Neural crest cell (in vitro differentiated cells): ENCODE measurements around the gene CUX1. TPM values are rescaled to one million over a fixed set of nuclear protein-coding genes. Genes with fewer than 3 reads are reported as not detected.

ENCODE experiments used
- DNase-seq: peaks from one replicate; pipeline ENCODE4 v3.0.0; 2021; ENCODE audit warnings: low read depth, mixed read lengths, low spot score
- H3K27ac Mint-ChIP-seq: one replicate; pipeline ENCODE4 v1.8.0; 2021; ENCODE audit warnings: mild to moderate bottlenecking, mixed read lengths; ENCODE audit not compliant: unreplicated experiment
- H3K27me3 Mint-ChIP-seq: 2 replicates; pipeline ENCODE4 v1.8.0; 2021; ENCODE audit warnings: low read depth, mild to moderate bottlenecking, mixed read lengths
- H3K36me3 Mint-ChIP-seq: 2 replicates; pipeline ENCODE4 v1.8.0; 2021; ENCODE audit warnings: low read depth, mild to moderate bottlenecking, mixed read lengths
- H3K4me1 Mint-ChIP-seq: 2 replicates; pipeline ENCODE4 v1.8.0; 2021; ENCODE audit warnings: mixed read lengths
- H3K4me3 Mint-ChIP-seq: one replicate; pipeline ENCODE4 v1.8.0; 2021; ENCODE audit warnings: mild to moderate bottlenecking, mixed read lengths
- H3K9me3 Mint-ChIP-seq: 2 replicates; pipeline ENCODE4 v1.8.0; 2021; ENCODE audit warnings: mixed read lengths
- CTCF ChIP-seq: fragments of 200-600 bp; sonication (generic); conservative IDR thresholded peaks from 2 replicates; pipeline ENCODE4 v1.5.0; 2021; ENCODE audit warnings: antibody characterized with exemption, mild to moderate bottlenecking
- total RNA-seq: library from RNA; stranded (reverse); gene quantifications from 2 replicates; pipeline ENCODE4 v1.2.1, GENCODE V29; 2021

The CUX1 gene
- total RNA-seq, 1 donor from 2014 or later: 60.0 TPM

- Mint-ChIP-seq H3K4me1 (peaks cover 53% of the 10 kb centered on the region), H3K36me3 (no peaks in the 10 kb centered on the region), H3K9me3 (no peaks in the 10 kb centered on the region), H3K4me3 (no peak overlapping the region), H3K27ac (peak overlapping the region; percentile 87), H3K27me3 (no peaks in the 10 kb centered on the region)
- DNase-seq: no peak
- no peak for TF ChIP-seq CTCF
Observed at GRCh38 chr7:101877882-101878591, 60.6 kb downstream of the CUX1 start.

DNA sequence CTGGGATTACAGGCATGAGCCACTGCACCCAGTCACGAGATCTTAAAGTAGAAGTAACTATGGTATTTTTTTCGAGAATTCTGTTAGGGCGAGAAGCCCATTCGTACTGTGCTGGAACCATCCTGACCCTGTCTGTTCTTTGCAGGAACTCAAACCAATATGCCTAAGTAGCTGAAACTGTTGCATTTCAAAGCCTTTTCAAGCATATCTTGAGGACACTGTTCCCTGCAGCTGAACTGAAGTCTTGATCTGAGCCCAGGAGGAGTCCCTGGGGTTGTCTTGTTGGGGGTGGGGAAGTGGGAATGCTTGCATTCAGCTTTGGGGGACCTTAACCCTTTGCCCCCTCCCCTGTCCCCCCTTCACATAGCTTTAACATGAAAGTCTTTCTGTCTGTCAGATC lies 61.5 kb downstream of the CUX1 start:
- no peak for TF ChIP-seq CTCF
- Mint-ChIP-seq H3K27me3 (no peaks in the 10 kb centered on the region), H3K36me3 (no peaks in the 10 kb centered on the region)

GRCh38 chr7:101879565-101879964 lies 62.1 kb downstream of the CUX1 start:
- no peak for TF ChIP-seq CTCF
- Mint-ChIP-seq H3K36me3 (no peaks in the 10 kb centered on the region), H3K27me3 (no peaks in the 10 kb centered on the region), H3K4me3 (no peak overlapping the region), H3K27ac (no peak overlapping the region), H3K4me1 (peaks cover 52% of the 10 kb centered on the region), H3K9me3 (no peaks in the 10 kb centered on the region)
- DNase-seq: no peak

More for the DNA sequence above, 61.5 kb downstream of the CUX1 start:
- H3K4me3 Mint-ChIP-seq: no peak overlapping the region
- H3K4me1 Mint-ChIP-seq: peaks cover 53% of the 10 kb centered on the region
- H3K27ac Mint-ChIP-seq: no peak overlapping the region
- H3K9me3 Mint-ChIP-seq: no peaks in the 10 kb centered on the region
- DNase-seq: no peak

- Mint-ChIP-seq H3K4me1 (peaks cover 51% of the 10 kb centered on the region), H3K27ac (no peak overlapping the region), H3K9me3 (no peaks in the 10 kb centered on the region), H3K27me3 (no peaks in the 10 kb centered on the region), H3K36me3 (no peaks in the 10 kb centered on the region), H3K4me3 (no peak overlapping the region)
- TF ChIP-seq CTCF: no peak
- no peak for DNase-seq
Observed at GRCh38 chr7:101880282-101881054, 63.0 kb downstream of the CUX1 start.

DNA sequence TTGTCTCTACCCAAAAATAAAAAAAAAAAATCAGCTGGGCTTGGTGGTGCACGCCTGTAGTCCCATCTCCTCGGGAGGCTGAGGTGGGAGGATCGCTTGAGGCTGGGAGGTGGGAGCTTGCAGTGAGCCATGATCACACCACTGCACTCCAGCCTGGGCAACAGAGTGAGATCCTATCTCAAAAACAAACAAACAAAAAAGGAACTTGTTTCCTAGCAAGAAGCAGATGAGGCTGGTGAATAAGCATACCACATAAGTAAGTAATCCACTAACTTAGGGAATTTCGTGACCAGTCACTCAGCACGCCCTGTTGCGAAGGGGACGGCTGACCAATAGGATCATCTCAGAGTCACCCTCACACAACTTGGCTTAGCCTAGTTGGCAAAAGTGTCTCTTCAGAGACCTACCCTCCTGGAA lies 64.6 kb downstream of the CUX1 start:
- peak overlapping the region; percentile 19 for H3K4me3 Mint-ChIP-seq
- peaks cover 51% of the 10 kb centered on the region for H3K4me1 Mint-ChIP-seq
- DNase-seq: no peak
- TF ChIP-seq CTCF: no peak
- no peaks in the 10 kb centered on the region for H3K9me3 Mint-ChIP-seq
- no peaks in the 10 kb centered on the region for H3K27me3 Mint-ChIP-seq
- H3K27ac Mint-ChIP-seq: no peak overlapping the region
- H3K36me3 Mint-ChIP-seq: no peaks in the 10 kb centered on the region
